Gastrocnemius medialis (tissue), 4 donors: ENCODE measurements around the gene TMEM161B.

Experiments
- CTCF ChIP-seq, 5 experiments: fragments of 450-650 bp in 3 of 5; fragments of 200-600 bp in 2 of 5; sonication (generic) in 2 of 5; IDR thresholded peaks in 4 of 5; conservative IDR thresholded peaks in 1 of 5; 1 replicate in 4 of 5; 2 replicates in 1 of 5; pipeline ENCODE4 v1.5.1; 2016 to 2019; ENCODE audit warnings: antibody characterized with exemption in 5 of 5, mild to moderate bottlenecking in 3 of 5, moderate library complexity in 3 of 5
- POLR2A ChIP-seq, 2 donors: fragments of 450-650 bp; IDR thresholded peaks; one replicate each; pipeline ENCODE4 v1.6.1; 2017; ENCODE audit warnings: antibody characterized with exemption in 2 of 2, mild to moderate bottlenecking in 2 of 2, moderate library complexity in 2 of 2

DNA sequence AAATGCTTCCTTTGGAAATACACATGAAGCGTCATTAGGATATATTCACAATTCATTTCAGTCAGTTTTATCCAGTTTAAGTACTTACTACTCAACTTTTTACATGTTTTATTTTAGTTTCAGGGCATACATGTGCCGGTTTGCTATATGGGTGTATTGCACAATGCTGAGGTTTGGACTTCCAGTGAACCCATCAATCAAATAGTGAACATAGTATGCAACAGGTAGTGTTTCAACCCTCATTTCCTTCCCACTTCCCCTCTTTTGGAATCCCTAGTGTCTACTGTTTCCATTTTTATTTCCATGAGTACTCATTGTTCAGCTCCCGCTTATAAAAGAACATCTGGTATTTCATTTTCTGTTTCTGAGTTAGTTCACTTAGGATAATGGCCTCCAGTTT is 74.7 kb downstream of the TMEM161B start:
- TF ChIP-seq CTCF (IDR thresholded peaks at IDR 0.05 in 4 of 5, conservative IDR thresholded peaks at IDR 0.05 in 1 of 5) = no peak
- TF ChIP-seq POLR2A (IDR thresholded peaks at IDR 0.05) = no peak
